H9 (cell line): Measurements from ENCODE around the gene AGK. TPM values are rescaled to one million over a fixed set of nuclear protein-coding genes. Genes with fewer than 3 reads are reported as not detected.

Source experiments
- DNase-seq: peaks from one replicate; pipeline ENCODE4 v3.0.0-alpha.2; 2017
- H2AFZ ChIP-seq: one replicate; pipeline ENCODE4 v1.6.1; 2013; ENCODE audit warnings: mild to moderate bottlenecking, low read length, control low read depth, moderate library complexity
- H2AK5ac ChIP-seq: 2 replicates; pipeline ENCODE4 v1.6.1; 2013; ENCODE audit warnings: low read length, control low read depth, mixed read lengths; ENCODE audit not compliant: insufficient read length
- H2BK120ac ChIP-seq: one replicate; pipeline ENCODE4 v1.6.1; 2013; ENCODE audit warnings: low read depth, mild to moderate bottlenecking, low read length, control low read depth, inconsistent platforms; ENCODE audit not compliant: poor library complexity, severe bottlenecking
- H2BK12ac ChIP-seq: 2 replicates; pipeline ENCODE4 v1.6.1; 2013; ENCODE audit warnings: low read length, control low read depth, mixed read lengths, low read depth; ENCODE audit not compliant: insufficient read length
- H2BK15ac ChIP-seq: 2 replicates; pipeline ENCODE4 v1.6.1; 2013; ENCODE audit warnings: low read depth, low read length, control low read depth
- H2BK20ac ChIP-seq: one replicate; pipeline ENCODE4 v1.6.1; 2013; ENCODE audit warnings: low read depth, mild to moderate bottlenecking, low read length, control low read depth, inconsistent platforms; ENCODE audit not compliant: poor library complexity, severe bottlenecking
- H2BK5ac ChIP-seq: 2 replicates; pipeline ENCODE4 v1.6.1; 2013; ENCODE audit warnings: low read length, control low read depth, mixed read lengths; ENCODE audit not compliant: insufficient read length
- H3K14ac ChIP-seq: 2 replicates; pipeline ENCODE4 v1.6.1; 2013; ENCODE audit warnings: low read length, control low read depth; ENCODE audit not compliant: insufficient read depth
- H3K18ac ChIP-seq: 2 replicates; pipeline ENCODE4 v1.6.1; 2013; ENCODE audit warnings: low read depth, mild to moderate bottlenecking, mixed read lengths, low read length, control low read depth; ENCODE audit not compliant: insufficient read length
- H3K23ac ChIP-seq: 2 replicates; pipeline ENCODE4 v1.6.1; 2013; ENCODE audit warnings: low read length, control low read depth, mixed read lengths, low read depth; ENCODE audit not compliant: insufficient read length
- H3K23me2 ChIP-seq: 2 replicates; pipeline ENCODE4 v1.6.1; 2013; ENCODE audit warnings: low read depth, mild to moderate bottlenecking, mixed read lengths, low read length, control low read depth; ENCODE audit not compliant: insufficient read length, poor library complexity, severe bottlenecking
- H3K27ac ChIP-seq: 2 replicates; pipeline ENCODE4 v1.5.1; 2013; ENCODE audit warnings: low read length, control low read depth, mixed read lengths, low read depth; ENCODE audit not compliant: insufficient read length
- H3K27me3 ChIP-seq: 2 replicates; pipeline ENCODE4 v1.6.1; 2013; ENCODE audit warnings: low read length, control low read depth, inconsistent platforms; ENCODE audit not compliant: insufficient read depth
- H3K4ac ChIP-seq: 2 replicates; pipeline ENCODE4 v1.6.1; 2013; ENCODE audit warnings: low read depth, mild to moderate bottlenecking, control low read depth, inconsistent platforms, low read length, moderate library complexity
- H3K4me1 ChIP-seq: 2 replicates; pipeline ENCODE4 v1.6.1; 2013; ENCODE audit warnings: low read length, control low read depth, inconsistent platforms; ENCODE audit not compliant: insufficient read depth
- H3K4me2 ChIP-seq: 2 replicates; pipeline ENCODE4 v1.6.1; 2013; ENCODE audit warnings: low read length, control low read depth, mixed read lengths; ENCODE audit not compliant: insufficient read length, insufficient read depth
- H3K56ac ChIP-seq: 2 replicates; pipeline ENCODE4 v1.6.1; 2013; ENCODE audit warnings: low read depth, mild to moderate bottlenecking, mixed read lengths, low read length, control low read depth; ENCODE audit not compliant: insufficient read length
- H3K79me1 ChIP-seq: 2 replicates; pipeline ENCODE4 v1.6.1; 2013; ENCODE audit warnings: low read depth, mild to moderate bottlenecking, moderate library complexity, low read length, control low read depth, inconsistent platforms; ENCODE audit not compliant: insufficient read depth, poor library complexity, severe bottlenecking
- H3K79me2 ChIP-seq: 2 replicates; pipeline ENCODE4 v1.6.1; 2013; ENCODE audit warnings: low read length, control low read depth, inconsistent platforms; ENCODE audit not compliant: insufficient read depth
- H3K9ac ChIP-seq: 2 replicates; pipeline ENCODE4 v1.6.1; 2013; ENCODE audit warnings: low read length, control low read depth, mixed read lengths; ENCODE audit not compliant: insufficient read length; ENCODE audit errors: extremely low read depth
- H3K9me3 ChIP-seq: one replicate; pipeline ENCODE4 v1.6.1; 2013; ENCODE audit warnings: low read depth, low read length, inconsistent platforms; ENCODE audit not compliant: control insufficient read depth
- H3T11ph ChIP-seq: one replicate; pipeline ENCODE4 v1.6.1; 2013; ENCODE audit warnings: mild to moderate bottlenecking, low read length, control low read depth, inconsistent platforms
- H4K20me1 ChIP-seq: one replicate; pipeline ENCODE4 v1.6.1; 2013; ENCODE audit not compliant: control insufficient read depth, insufficient read length, insufficient read depth
- H4K5ac ChIP-seq: 2 replicates; pipeline ENCODE4 v1.6.1; 2013; ENCODE audit warnings: low read depth, mild to moderate bottlenecking, mixed read lengths, low read length, control low read depth; ENCODE audit not compliant: insufficient read length
- H4K8ac ChIP-seq: replicated peaks from 2 replicates; pipeline ENCODE4 v1.6.1; 2013; ENCODE audit warnings: low read length, control low read depth, mixed read lengths, low read depth; ENCODE audit not compliant: insufficient read length
- H4K91ac ChIP-seq: 2 replicates; pipeline ENCODE4 v1.6.1; 2013; ENCODE audit warnings: low read depth, mild to moderate bottlenecking, moderate library complexity, mixed read lengths, low read length, control low read depth; ENCODE audit not compliant: insufficient read length
- H3K27ac Mint-ChIP-seq, 3 experiments: 2 replicates in 2 of 3; 3 replicates in 1 of 3; pipeline ENCODE4 v1.8.0; 2020 to 2021; ENCODE audit warnings: mixed read lengths in 3 of 3, mild to moderate bottlenecking in 1 of 3, moderate library complexity in 1 of 3
- H3K27me3 Mint-ChIP-seq: 2 replicates; pipeline ENCODE4 v1.8.0; 2021; ENCODE audit warnings: low read depth, mild to moderate bottlenecking, moderate library complexity, mixed read lengths
- H3K36me3 Mint-ChIP-seq, 3 experiments: 2 replicates in 2 of 3; 3 replicates in 1 of 3; pipeline ENCODE4 v1.8.0; 2020 to 2021; ENCODE audit warnings: low read depth in 3 of 3, mixed read lengths in 3 of 3; ENCODE audit not compliant: insufficient read depth in 1 of 3
- H3K4me1 Mint-ChIP-seq, 2 experiments: 2 replicates each; pipeline ENCODE4 v1.8.0; 2020; ENCODE audit warnings: mixed read lengths in 2 of 2
- H3K4me3 Mint-ChIP-seq, 2 experiments: 2 replicates in 1 of 2; 3 replicates in 1 of 2; pipeline ENCODE4 v1.8.0; 2020 to 2021; ENCODE audit warnings: mild to moderate bottlenecking in 2 of 2, mixed read lengths in 2 of 2, moderate library complexity in 1 of 2
- H3K9me3 Mint-ChIP-seq, 2 experiments: 2 replicates in 1 of 2; 3 replicates in 1 of 2; pipeline ENCODE4 v1.8.0; 2020; ENCODE audit warnings: mild to moderate bottlenecking in 2 of 2, mixed read lengths in 2 of 2, moderate library complexity in 1 of 2
- total RNA-seq: library from RNA; stranded (reverse); gene quantifications from 2 replicates; pipeline ENCODE4 v1.2.1, GENCODE V29; 2021
- TF ChIP-seq, protein P1 (sequence below): fragments of 200-600 bp; sonication (generic); conservative IDR thresholded peaks from 3 replicates; pipeline ENCODE4 v1.8.0; 2021; ENCODE audit warnings: antibody characterized with exemption, mild to moderate bottlenecking

Gene AGK
- total RNA-seq, 1 experiment from 2014 or later: 35.1 TPM

GRCh38 chr7:141612861-141613260 is 61.7 kb downstream of the AGK start:
- Histone ChIP-seq H2BK20ac (no peak overlapping the region), H3K9me3 (peaks cover 8% of the 10 kb centered on the region), H3K23me2 (no peaks in the 10 kb centered on the region), H3K9ac (no peak overlapping the region), H2BK5ac (no peak overlapping the region), H3K4me1 (no peaks in the 10 kb centered on the region), H3K23ac (no peak overlapping the region), H3K27me3 (no peaks in the 10 kb centered on the region), H3K79me2 (no peaks in the 10 kb centered on the region), H4K20me1 (no peaks in the 10 kb centered on the region), H2BK120ac (no peak overlapping the region), H4K91ac (no peak overlapping the region), H3K27ac (no peak overlapping the region), H3K56ac (no peak overlapping the region), H4K8ac (no peak overlapping the region), H2BK12ac (no peak overlapping the region), H2BK15ac (no peak overlapping the region), H2AK5ac (no peak overlapping the region), H3K4ac (no peak overlapping the region), H3T11ph (no peak overlapping the region), H3K18ac (no peak overlapping the region), H3K14ac (no peak overlapping the region), H4K5ac (no peak overlapping the region), H3K79me1 (no peaks in the 10 kb centered on the region), H3K4me2 (no peak overlapping the region), H2AFZ (no peak overlapping the region)
- Mint-ChIP-seq H3K4me1 (peaks cover 8 to 9% of the 10 kb centered on the region in 2 experiments), H3K27me3 (no peaks in the 10 kb centered on the region), H3K9me3 (no peaks in the 10 kb centered on the region; a peak in 1 of 5 replicates), H3K4me3 (no peak overlapping the region), H3K36me3 (peaks cover 26 to 44% (median 32%) of the 10 kb centered on the region in 3 experiments), H3K27ac (no peak overlapping the region)
- DNase-seq: no peak
- TF ChIP-seq, protein P1, sequence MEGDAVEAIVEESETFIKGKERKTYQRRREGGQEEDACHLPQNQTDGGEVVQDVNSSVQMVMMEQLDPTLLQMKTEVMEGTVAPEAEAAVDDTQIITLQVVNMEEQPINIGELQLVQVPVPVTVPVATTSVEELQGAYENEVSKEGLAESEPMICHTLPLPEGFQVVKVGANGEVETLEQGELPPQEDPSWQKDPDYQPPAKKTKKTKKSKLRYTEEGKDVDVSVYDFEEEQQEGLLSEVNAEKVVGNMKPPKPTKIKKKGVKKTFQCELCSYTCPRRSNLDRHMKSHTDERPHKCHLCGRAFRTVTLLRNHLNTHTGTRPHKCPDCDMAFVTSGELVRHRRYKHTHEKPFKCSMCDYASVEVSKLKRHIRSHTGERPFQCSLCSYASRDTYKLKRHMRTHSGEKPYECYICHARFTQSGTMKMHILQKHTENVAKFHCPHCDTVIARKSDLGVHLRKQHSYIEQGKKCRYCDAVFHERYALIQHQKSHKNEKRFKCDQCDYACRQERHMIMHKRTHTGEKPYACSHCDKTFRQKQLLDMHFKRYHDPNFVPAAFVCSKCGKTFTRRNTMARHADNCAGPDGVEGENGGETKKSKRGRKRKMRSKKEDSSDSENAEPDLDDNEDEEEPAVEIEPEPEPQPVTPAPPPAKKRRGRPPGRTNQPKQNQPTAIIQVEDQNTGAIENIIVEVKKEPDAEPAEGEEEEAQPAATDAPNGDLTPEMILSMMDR: no peak
